ENCODE measurements around the gene PDE8A.

DNA sequence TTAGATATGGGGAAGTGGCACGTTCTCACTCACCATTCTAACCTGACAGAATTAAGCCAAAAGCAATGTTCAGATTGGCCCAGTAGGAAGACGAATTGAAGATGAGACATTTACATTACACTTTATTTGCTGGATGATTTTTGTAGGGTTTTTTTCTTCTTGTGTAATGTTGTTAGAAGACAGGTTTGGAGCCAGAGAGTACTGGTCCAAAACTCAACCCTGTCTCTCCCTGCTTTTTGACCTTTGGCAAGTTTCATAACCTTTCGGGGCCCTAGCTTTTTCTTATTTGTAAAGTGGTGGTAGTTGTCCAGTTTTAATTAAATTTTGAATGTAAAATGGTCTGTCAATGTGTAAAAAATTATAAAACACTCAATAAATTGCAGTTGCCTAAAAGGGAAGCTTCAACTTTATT, 29.5 kb downstream of the PDE8A start:
- TF ChIP-seq, protein P1, sequence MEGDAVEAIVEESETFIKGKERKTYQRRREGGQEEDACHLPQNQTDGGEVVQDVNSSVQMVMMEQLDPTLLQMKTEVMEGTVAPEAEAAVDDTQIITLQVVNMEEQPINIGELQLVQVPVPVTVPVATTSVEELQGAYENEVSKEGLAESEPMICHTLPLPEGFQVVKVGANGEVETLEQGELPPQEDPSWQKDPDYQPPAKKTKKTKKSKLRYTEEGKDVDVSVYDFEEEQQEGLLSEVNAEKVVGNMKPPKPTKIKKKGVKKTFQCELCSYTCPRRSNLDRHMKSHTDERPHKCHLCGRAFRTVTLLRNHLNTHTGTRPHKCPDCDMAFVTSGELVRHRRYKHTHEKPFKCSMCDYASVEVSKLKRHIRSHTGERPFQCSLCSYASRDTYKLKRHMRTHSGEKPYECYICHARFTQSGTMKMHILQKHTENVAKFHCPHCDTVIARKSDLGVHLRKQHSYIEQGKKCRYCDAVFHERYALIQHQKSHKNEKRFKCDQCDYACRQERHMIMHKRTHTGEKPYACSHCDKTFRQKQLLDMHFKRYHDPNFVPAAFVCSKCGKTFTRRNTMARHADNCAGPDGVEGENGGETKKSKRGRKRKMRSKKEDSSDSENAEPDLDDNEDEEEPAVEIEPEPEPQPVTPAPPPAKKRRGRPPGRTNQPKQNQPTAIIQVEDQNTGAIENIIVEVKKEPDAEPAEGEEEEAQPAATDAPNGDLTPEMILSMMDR (conservative IDR thresholded peaks at IDR 0.05; ENCODE audit: low read depth, low read length), result no peak
- no peak for TF ChIP-seq RFX5 (IDR thresholded peaks at IDR 0.05; ENCODE audit: low read depth, low read length)
- no peak for TF ChIP-seq POLR2A (IDR thresholded peaks at IDR 0.05; ENCODE audit: low read depth, low read length)
- no peak for TF ChIP-seq BHLHE40 (IDR thresholded peaks at IDR 0.05; ENCODE audit: low read depth, low read length)
- TF ChIP-seq, protein P2, sequence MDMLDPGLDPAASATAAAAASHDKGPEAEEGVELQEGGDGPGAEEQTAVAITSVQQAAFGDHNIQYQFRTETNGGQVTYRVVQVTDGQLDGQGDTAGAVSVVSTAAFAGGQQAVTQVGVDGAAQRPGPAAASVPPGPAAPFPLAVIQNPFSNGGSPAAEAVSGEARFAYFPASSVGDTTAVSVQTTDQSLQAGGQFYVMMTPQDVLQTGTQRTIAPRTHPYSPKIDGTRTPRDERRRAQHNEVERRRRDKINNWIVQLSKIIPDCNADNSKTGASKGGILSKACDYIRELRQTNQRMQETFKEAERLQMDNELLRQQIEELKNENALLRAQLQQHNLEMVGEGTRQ (IDR thresholded peaks at IDR 0.05; ENCODE audit: low read depth, low read length), result no peak
- no peak for TF ChIP-seq MAZ (IDR thresholded peaks at IDR 0.05; ENCODE audit: borderline replicate concordance, low read depth, low read length)
